Suppressor macrophage treated with lipopolysaccharide for 4 hours (primary cell): ENCODE measurements around the gene LY86.

Experiments used
- DNase-seq: peaks from one replicate; pipeline ENCODE4 v3.0.0-alpha.2; 2020

LY86 gene

DNA sequence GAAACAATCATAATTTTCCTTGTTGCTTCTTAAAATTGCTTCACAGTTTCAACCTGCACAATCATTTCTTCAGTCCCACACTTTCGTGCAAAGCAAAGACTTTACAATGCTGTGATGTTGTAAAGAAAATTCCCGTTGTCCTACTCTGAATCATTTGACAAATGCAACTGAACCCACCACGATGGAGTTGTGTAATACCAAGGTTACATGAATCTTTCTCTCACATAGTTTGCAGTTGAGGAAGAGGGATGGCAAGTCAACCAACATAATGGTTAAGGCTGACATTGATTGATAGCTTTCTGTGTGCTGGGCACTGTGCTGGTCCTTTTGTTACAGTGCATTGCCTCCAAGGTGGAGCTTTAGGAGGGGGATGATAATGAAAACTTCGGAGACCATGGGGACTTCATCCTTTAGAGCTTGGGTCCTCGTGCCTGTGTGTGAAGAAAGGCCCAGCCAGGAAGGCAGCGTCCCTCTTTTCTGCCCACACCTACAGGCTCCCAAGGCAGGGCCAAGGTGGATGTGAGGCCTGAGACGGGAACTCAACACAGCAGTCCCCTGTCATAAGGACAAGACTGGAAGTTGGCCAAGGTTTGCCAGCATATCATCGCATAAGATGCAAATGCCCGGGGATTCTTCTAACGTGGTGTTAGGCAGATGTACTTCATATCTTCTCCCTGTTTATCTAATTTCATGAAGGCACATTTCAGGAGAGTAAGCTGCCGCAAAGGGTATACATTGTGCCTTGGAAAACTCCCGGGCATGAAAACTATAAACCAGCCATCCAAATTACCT is 96.9 kb downstream of the LY86 start:
- DNase-seq: peak; percentile 72

- no peak for DNase-seq
Measured at GRCh38 chr6:6686176-6686575, 97.7 kb downstream of the LY86 start.

- peak; percentile 58 for DNase-seq
Measured at GRCh38 chr6:6686748-6687601, 98.5 kb downstream of the LY86 start.

- DNase-seq: peak; percentile 61
Measured at GRCh38 chr6:6688283-6688682, 99.8 kb downstream of the LY86 start.

- DNase-seq: no peak
Measured at GRCh38 chr6:6688951-6689350, 100.4 kb downstream of the LY86 start.

DNA sequence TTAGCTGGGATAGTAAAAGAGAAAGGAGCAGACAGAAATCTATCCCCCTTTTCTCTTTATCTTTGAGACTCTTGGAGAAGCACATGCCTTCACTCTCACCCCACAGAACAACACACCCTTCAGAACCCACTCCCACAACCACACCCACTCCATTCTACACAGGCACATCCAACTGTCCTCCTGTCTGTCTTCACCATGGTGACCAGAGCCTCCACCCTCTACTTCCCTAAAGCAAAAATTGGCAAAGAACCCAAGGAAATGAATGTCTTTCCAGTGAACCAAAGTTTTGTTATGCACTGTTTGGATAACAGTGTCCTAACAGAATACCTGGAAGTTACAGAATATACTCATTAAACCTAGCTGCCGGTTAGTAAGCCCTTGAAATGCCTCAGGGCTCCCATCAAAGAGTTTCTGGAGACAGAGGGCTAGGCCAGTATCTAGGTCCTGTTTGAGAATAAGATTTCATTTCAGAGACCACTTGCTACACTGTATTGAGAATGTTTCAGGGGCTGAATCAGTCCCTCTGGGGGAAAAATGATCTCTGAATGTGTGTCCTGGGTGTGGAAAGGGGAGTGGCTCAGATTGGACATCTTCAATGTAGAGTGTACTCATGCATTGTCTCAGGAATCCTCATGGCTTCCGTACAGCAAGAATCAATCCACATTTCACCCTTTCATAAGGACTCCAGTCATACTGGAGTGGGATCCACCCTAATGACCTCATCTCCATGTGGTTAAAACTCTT is 101.1 kb downstream of the LY86 start:
- DNase-seq: peak; percentile 42

DNA sequence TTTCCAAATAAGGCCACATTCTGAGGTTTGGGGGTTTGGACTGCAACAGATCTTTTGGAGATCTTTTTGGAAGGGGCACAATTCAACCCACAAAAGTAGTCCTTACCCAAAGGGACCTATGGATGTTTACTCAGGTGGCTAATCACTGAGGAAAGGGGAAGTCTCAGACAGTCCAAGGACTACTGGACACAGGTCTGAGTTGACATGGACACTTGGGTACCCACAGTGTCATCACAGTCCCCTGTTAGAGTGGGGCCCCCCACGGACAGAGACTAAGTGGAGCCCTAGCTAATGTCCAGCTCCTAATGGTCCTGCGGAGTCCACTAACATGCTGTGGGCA is 101.6 kb downstream of the LY86 start:
- DNase-seq: no peak

DNA sequence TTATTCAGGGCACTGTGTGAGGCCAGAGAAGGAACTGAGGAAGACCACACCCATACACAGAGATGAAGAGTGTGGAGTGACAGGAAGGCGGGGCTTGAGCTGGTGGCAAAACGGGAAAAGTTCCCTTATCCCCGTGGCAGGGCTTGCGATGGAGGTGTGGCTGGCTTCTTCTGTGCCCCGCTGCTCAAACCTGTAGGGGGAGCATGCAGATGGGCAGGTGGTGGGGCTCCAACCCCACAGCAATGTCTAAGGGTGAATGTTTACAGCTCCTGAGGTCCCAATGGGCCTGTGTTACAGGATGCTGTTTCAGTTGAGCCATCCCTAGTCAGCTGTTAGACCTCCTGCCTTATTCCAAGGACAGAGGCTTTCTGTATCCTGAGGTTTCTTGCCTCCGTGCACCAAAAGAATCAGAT is 105.9 kb downstream of the LY86 start:
- no peak for DNase-seq

- no peak for DNase-seq
Measured at GRCh38 chr6:6694825-6695624, 106.5 kb downstream of the LY86 start.

DNA sequence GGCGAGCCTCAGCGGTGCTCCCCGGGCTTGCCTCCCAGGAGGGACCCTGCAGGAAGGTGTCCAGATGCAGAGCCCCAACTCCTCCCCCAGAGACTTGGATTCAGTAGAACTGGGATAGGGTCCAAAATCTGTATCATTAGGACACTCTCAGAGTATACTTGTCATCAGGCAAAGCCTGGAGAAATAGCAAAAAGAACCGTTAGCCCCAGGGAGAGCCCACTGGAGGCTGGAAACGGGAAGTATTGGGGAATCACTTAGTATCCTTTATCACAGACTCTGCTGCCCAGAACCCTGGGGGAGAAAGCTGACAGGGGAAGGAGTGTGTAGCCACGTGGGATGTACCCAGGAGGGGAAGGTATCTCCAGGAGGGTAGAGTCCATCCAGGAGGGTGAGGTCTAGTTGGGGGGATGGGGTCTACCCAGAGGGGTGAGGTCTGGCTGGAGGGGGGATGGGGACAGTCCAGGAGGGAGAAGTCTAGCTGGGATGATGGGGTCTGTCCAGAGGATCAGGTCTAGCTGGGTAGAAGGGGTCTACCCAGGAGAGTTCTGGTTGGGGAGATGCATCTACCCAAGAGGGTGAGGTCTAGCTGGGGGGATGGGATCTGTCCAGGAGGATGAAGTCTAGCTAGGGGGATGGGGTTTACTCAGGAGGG is 107.2 kb downstream of the LY86 start:
- peak; percentile 54 for DNase-seq

GRCh38 chr6:6696867-6697531 is 108.5 kb downstream of the LY86 start:
- DNase-seq: peak; percentile 80

DNA sequence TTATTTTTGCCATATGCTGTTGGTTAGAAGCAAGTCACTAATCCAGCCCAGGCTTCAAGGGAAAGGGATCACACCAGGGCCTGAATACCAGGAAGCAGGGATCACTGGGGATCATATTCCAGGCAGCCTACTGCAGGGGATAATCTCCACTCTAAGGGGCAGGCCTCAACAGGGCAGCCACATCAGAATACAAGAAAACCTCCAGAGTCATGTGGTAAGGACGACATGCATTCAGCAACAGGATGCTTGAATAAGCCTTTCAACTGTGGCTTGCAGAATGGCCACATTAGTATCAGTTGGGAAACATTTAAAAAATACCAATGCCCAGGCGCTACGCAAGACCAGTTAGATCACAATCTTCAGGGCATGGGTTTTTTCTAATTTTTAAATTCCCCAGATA is 109.1 kb downstream of the LY86 start:
- DNase-seq: peak; percentile 41

GRCh38 chr6:6699741-6700367 is 111.3 kb downstream of the LY86 start:
- peak; percentile 49 for DNase-seq

GRCh38 chr6:6700407-6701270 is 112.1 kb downstream of the LY86 start:
- DNase-seq: no peak

DNA sequence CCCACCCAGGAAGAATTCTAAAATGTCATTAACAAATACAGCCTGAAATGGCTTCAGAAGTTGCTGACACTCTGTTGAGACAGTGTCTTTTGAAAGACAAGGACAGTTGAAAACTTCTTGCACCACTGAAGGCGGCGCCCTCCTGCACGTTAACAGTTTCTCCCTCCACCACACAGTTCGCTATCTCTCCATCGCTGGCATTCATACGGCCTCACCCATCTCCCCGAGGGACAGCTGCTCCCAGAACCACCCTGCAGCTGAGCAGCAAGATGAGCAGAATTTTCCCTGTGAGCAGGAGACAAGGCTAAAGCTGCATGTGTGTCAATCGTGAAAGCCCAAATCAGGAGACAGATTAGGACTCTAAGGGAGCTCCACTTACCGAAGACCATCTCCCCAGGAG is 113.3 kb downstream of the LY86 start:
- DNase-seq: no peak

GRCh38 chr6:6703699-6704098 is 115.2 kb downstream of the LY86 start:
- DNase-seq: no peak
